HCT116 (cell line): ENCODE measurements around the gene TRIM69. TPM values are rescaled to one million over a fixed set of nuclear protein-coding genes. Genes with fewer than 3 reads are reported as not detected.

ENCODE experiments used
- ATAC-seq: fragments of 200-7000 bp; cut with Tn5 transposase; 2 replicates; pipeline ENCODE4 v1.9.1; 2020; ENCODE audit warnings: mild to moderate bottlenecking, moderate library complexity
- BruUV-seq: library from RNA; stranded (reverse); fragments of 400-500 nt; replicated peaks from 2 replicates; lab custom pipeline; 2021; lab: Mats Ljungman, UMichigan
- CTCF ChIA-PET: fragments of 300-600 bp; sonication (Branson Sonifier 250); formaldehyde crosslinking; loops from one replicate; lab custom pipeline; 2021; ENCODE audit warnings: antibody characterized with exemption; lab: Charles Lee
- POLR2A ChIA-PET: fragments of 300-600, 350-600 bp; sonication (Branson Sonifier 250); formaldehyde crosslinking; loops from one replicate; lab custom pipeline; 2021; ENCODE audit warnings: antibody characterized with exemption; lab: Charles Lee
- RAD21 ChIA-PET, 2 experiments: fragments of 300-600 bp; sonication (Branson Sonifier 250); formaldehyde crosslinking; loops; one replicate each; lab custom pipeline; 2023; ENCODE audit warnings: low total read pairs in 2 of 2; ENCODE audit not compliant: uncharacterized antibody in 2 of 2, unreplicated experiment in 2 of 2, low non-redundant PET in 1 of 2; lab: Charles Lee
- DNase-seq: peaks from one replicate; pipeline ENCODE4 v3.0.0-alpha.2; 2010; ENCODE audit warnings: low read depth, low spot score
- H2AFZ ChIP-seq: fragments of 200-600 bp; shearing (Covaris generic), sonication (generic); 2 replicates; pipeline ENCODE4 v1.6.1; 2017; ENCODE audit warnings: low read depth, mixed run types, mixed read lengths, antibody characterized with exemption, low read length; ENCODE audit not compliant: poor library complexity, severe bottlenecking
- H3K27ac ChIP-seq: 2 replicates; pipeline ENCODE4 v1.5.1; 2012; ENCODE audit warnings: low read depth, low read length
- H3K27me3 ChIP-seq: fragments of 200-600 bp; sonication (generic); 2 replicates; pipeline ENCODE4 v1.6.1; 2016; ENCODE audit warnings: mixed run types, low read length, mixed read lengths; ENCODE audit not compliant: insufficient read depth
- H3K36me3 ChIP-seq, 2 experiments: fragments of 200-500 bp in 1 of 2; fragments of 200-600 bp in 1 of 2; sonication (Bioruptor generic) in 1 of 2; sonication (generic) in 1 of 2; 2 replicates each; pipeline versions ENCODE4 v1.5.1 to v1.6.1; 2014 to 2016; ENCODE audit warnings: low read length in 2 of 2, inconsistent platforms in 1 of 2, mixed read lengths in 1 of 2, mixed run types in 1 of 2; ENCODE audit not compliant: insufficient read depth in 2 of 2, control insufficient read depth in 1 of 2
- H3K4me1 ChIP-seq, 2 experiments: fragments of 200-600 bp in 1 of 2; sonication (generic) in 1 of 2; 2 replicates each; pipeline versions ENCODE4 v1.5.1 to v1.6.1; 2012 to 2017; ENCODE audit warnings: low read length in 2 of 2, inconsistent platforms in 1 of 2, mild to moderate bottlenecking in 1 of 2, mixed read lengths in 1 of 2, mixed run types in 1 of 2, moderate library complexity in 1 of 2; ENCODE audit not compliant: insufficient read depth in 2 of 2, control insufficient read depth in 1 of 2
- H3K4me2 ChIP-seq: fragments of 200-600 bp; sonication (generic); 2 replicates; pipeline ENCODE4 v1.6.1; 2017; ENCODE audit warnings: mixed run types, low read length, mixed read lengths
- H3K4me3 ChIP-seq, 2 experiments: fragments of 200-600 bp in 1 of 2; sonication (generic) in 1 of 2; replicated peaks in 1 of 2; 2 replicates each; pipeline ENCODE4 v1.5.1; 2011 to 2016; ENCODE audit warnings: low read length in 2 of 2, control low read depth in 1 of 2, low read depth in 1 of 2, mild to moderate bottlenecking in 1 of 2, mixed read lengths in 1 of 2, mixed run types in 1 of 2
- H3K79me2 ChIP-seq: fragments of 200-600 bp; sonication (generic); 2 replicates; pipeline ENCODE4 v1.6.1; 2017; ENCODE audit warnings: mild to moderate bottlenecking, mixed run types, low read length, moderate library complexity, mixed read lengths; ENCODE audit not compliant: insufficient read depth
- H3K9ac ChIP-seq: fragments of 200-600 bp; sonication (generic); 2 replicates; pipeline ENCODE4 v1.6.1; 2016; ENCODE audit warnings: low read length, mixed read lengths
- H3K9me2 ChIP-seq: fragments of 200-600 bp; sonication (generic), shearing (Covaris generic); 2 replicates; pipeline ENCODE4 v1.6.1; 2017; ENCODE audit warnings: mixed run types, mild to moderate bottlenecking, moderate library complexity; ENCODE audit not compliant: insufficient read depth
- H3K9me3 ChIP-seq, 2 experiments: fragments of 200-500 bp in 1 of 2; fragments of 200-600 bp in 1 of 2; sonication (Bioruptor generic) in 1 of 2; sonication (generic) in 1 of 2; 2 replicates each; pipeline ENCODE4 v1.6.1; 2014 to 2017; ENCODE audit warnings: low read length in 2 of 2, mixed read lengths in 2 of 2, inconsistent platforms in 1 of 2, low read depth in 1 of 2, mild to moderate bottlenecking in 1 of 2, mixed run types in 1 of 2, moderate library complexity in 1 of 2; ENCODE audit not compliant: control insufficient read depth in 1 of 2, insufficient read depth in 1 of 2
- H4K20me1 ChIP-seq: fragments of 200-600 bp; sonication (generic), shearing (Covaris generic); 2 replicates; pipeline ENCODE4 v1.6.1; 2017; ENCODE audit warnings: mixed run types, mild to moderate bottlenecking, moderate library complexity; ENCODE audit not compliant: insufficient read depth
- CBX3 ChIP-seq: IDR thresholded peaks from 2 replicates; pipeline ENCODE4 v1.6.1; 2012; ENCODE audit warnings: low read depth
- CEBPB ChIP-seq: IDR thresholded peaks from 2 replicates; pipeline ENCODE4 v1.6.1; 2012; ENCODE audit warnings: low read depth
- EGR1 ChIP-seq: IDR thresholded peaks from 2 replicates; pipeline ENCODE4 v1.6.1; 2012; ENCODE audit warnings: low read depth
- EZH2 ChIP-seq: fragments of 200-600 bp; sonication (generic); IDR thresholded peaks from 2 replicates; pipeline ENCODE4 v1.6.1; 2017; ENCODE audit warnings: antibody characterized with exemption, mixed run types
- EZH2phosphoT487 ChIP-seq: fragments of 200-600 bp; IDR thresholded peaks from 2 replicates; pipeline ENCODE4 v1.6.1; 2018; ENCODE audit warnings: antibody characterized with exemption, borderline replicate concordance
- FOSL1 ChIP-seq: IDR thresholded peaks from 2 replicates; pipeline ENCODE4 v1.6.1; 2012; ENCODE audit warnings: low read depth
- JUND ChIP-seq: IDR thresholded peaks from 2 replicates; pipeline ENCODE4 v1.6.1; 2012
- POLR2A ChIP-seq: IDR thresholded peaks from 2 replicates; pipeline ENCODE4 v1.7.0; 2011; ENCODE audit warnings: borderline replicate concordance; ENCODE audit not compliant: insufficient read depth, insufficient read length; ENCODE audit errors: extremely low read depth
- POLR2AphosphoS5 ChIP-seq: IDR thresholded peaks from 2 replicates; pipeline ENCODE4 v1.6.1; 2011; ENCODE audit warnings: mild to moderate bottlenecking, low read depth, low read length, moderate library complexity
- SIN3A ChIP-seq: IDR thresholded peaks from 2 replicates; pipeline ENCODE4 v1.6.1; 2012; ENCODE audit warnings: low read depth
- SRF ChIP-seq: IDR thresholded peaks from 2 replicates; pipeline ENCODE4 v1.6.1; 2012; ENCODE audit warnings: low read depth
- TCF7L2 ChIP-seq: IDR thresholded peaks from 2 replicates; pipeline ENCODE4 v1.7.0; 2011; ENCODE audit warnings: borderline replicate concordance, inconsistent platforms; ENCODE audit not compliant: insufficient read depth, insufficient read length; ENCODE audit errors: extremely low read depth
- ZFX ChIP-seq: fragments of 450-650 bp; IDR thresholded peaks from 2 replicates; pipeline ENCODE4 v1.6.1; 2017
- ZNF274 ChIP-seq: fragments of 200-500 bp; sonication (Bioruptor generic); IDR thresholded peaks from 2 replicates; pipeline ENCODE4 v1.6.1; 2014; ENCODE audit warnings: mild to moderate bottlenecking, low read depth, low read length, inconsistent platforms
- intact Hi-C: fragments of 100-400 bp; cut with micrococcal nuclease; formaldehyde crosslinking; loops from 2 replicates; pipeline ENCODE4 v1.10.0; 2022
- total RNA-seq: library from RNA; stranded (reverse); gene quantifications from one replicate; pipeline ENCODE4 v1.2.1, GENCODE V29; 2021; ENCODE audit not compliant: unreplicated experiment
- TF ChIP-seq, protein P1 (sequence below): IDR thresholded peaks from 2 replicates; pipeline ENCODE4 v1.6.1; 2012; ENCODE audit warnings: low read depth
- TF ChIP-seq, protein P2 (sequence below): IDR thresholded peaks from 2 replicates; pipeline ENCODE4 v1.6.1; 2012
- TF ChIP-seq, protein P3 (sequence below): IDR thresholded peaks from 2 replicates; pipeline ENCODE4 v1.6.1; 2012

Gene TRIM69
- total RNA-seq, 1 experiment from 2014 or later: 13.0 TPM

DNA sequence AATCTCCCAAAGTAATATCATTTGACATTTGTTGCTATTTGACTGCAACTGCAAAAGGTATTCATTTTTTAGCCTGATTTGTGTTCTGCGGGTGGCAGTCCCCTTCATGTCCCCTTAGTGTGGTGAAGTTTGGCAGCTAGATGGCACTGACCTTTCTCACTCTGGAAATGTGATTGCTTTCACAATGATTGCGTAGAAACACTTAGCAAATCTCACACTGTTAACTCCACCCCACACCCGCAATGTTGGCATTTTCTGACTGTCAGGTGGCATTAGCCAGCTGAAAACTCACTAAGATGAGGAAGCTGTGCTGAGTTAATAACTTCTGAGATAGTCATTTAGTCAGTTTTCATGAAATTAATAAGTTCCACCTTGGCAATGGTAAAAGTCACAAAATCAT, 76.9 kb downstream of the TRIM69 start:
- intact Hi-C loops: no loop called here
- H4K20me1 ChIP-seq: no peaks in the 10 kb centered on the region
- no peak overlapping the region for H2AFZ ChIP-seq
- H3K4me1 ChIP-seq: peaks cover 0 to 9% of the 10 kb centered on the region in 2 experiments; a peak in 2 of 4 replicates
- no peaks in the 10 kb centered on the region for H3K36me3 ChIP-seq
- POLR2A ChIA-PET: no interaction called here
- no peaks in the 10 kb centered on the region for H3K27me3 ChIP-seq
- H3K9me2 ChIP-seq: no peaks in the 10 kb centered on the region
- RAD21 ChIA-PET: no interaction called here
- CTCF ChIA-PET: no interaction called here
- no peaks in the 10 kb centered on the region for H3K9me3 ChIP-seq
- TF ChIP-seq EGR1: no peak
- TF ChIP-seq SIN3A: no peak
- no peak for TF ChIP-seq FOSL1
- TF ChIP-seq, protein P1, sequence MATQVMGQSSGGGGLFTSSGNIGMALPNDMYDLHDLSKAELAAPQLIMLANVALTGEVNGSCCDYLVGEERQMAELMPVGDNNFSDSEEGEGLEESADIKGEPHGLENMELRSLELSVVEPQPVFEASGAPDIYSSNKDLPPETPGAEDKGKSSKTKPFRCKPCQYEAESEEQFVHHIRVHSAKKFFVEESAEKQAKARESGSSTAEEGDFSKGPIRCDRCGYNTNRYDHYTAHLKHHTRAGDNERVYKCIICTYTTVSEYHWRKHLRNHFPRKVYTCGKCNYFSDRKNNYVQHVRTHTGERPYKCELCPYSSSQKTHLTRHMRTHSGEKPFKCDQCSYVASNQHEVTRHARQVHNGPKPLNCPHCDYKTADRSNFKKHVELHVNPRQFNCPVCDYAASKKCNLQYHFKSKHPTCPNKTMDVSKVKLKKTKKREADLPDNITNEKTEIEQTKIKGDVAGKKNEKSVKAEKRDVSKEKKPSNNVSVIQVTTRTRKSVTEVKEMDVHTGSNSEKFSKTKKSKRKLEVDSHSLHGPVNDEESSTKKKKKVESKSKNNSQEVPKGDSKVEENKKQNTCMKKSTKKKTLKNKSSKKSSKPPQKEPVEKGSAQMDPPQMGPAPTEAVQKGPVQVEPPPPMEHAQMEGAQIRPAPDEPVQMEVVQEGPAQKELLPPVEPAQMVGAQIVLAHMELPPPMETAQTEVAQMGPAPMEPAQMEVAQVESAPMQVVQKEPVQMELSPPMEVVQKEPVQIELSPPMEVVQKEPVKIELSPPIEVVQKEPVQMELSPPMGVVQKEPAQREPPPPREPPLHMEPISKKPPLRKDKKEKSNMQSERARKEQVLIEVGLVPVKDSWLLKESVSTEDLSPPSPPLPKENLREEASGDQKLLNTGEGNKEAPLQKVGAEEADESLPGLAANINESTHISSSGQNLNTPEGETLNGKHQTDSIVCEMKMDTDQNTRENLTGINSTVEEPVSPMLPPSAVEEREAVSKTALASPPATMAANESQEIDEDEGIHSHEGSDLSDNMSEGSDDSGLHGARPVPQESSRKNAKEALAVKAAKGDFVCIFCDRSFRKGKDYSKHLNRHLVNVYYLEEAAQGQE: no peak
- TF ChIP-seq EZH2phosphoT487: no peak
- TF ChIP-seq POLR2AphosphoS5: no peak
- TF ChIP-seq ZNF274: no peak
- TF ChIP-seq SRF: no peak
- no peak for TF ChIP-seq JUND
- TF ChIP-seq, protein P2, sequence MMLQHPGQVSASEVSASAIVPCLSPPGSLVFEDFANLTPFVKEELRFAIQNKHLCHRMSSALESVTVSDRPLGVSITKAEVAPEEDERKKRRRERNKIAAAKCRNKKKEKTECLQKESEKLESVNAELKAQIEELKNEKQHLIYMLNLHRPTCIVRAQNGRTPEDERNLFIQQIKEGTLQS: no peak
- TF ChIP-seq, protein P3, sequence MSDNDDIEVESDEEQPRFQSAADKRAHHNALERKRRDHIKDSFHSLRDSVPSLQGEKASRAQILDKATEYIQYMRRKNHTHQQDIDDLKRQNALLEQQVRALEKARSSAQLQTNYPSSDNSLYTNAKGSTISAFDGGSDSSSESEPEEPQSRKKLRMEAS: no peak
- no peak for TF ChIP-seq EZH2
- no peak for TF ChIP-seq TCF7L2
- TF ChIP-seq CBX3: no peak
- TF ChIP-seq ZFX: no peak
- TF ChIP-seq POLR2A: no peak
- TF ChIP-seq CEBPB: no peak
- BruUV-seq: no TSS peak
- no peak overlapping the region for H3K4me3 ChIP-seq
- DNase-seq (no peak), ATAC-seq (no peak)
- no peak overlapping the region for H3K9ac ChIP-seq
- H3K4me2 ChIP-seq: no peak overlapping the region
- no peaks in the 10 kb centered on the region for H3K79me2 ChIP-seq
- no peak overlapping the region for H3K27ac ChIP-seq

Other genes starting within 250 kb of the TRIM69 start
- gene EIF3J, start 199.4 kb upstream of the TRIM69 start, total RNA-seq: 68.6 TPM
- gene SPG11, start 72.9 kb upstream of the TRIM69 start, total RNA-seq: 34.8 TPM
- 1.2 TPM for gene PATL2, start 25.2 kb upstream of the TRIM69 start, total RNA-seq
- 388 TPM for gene B2M, start 25.0 kb upstream of the TRIM69 start, total RNA-seq
- not detected for gene TERB2, start 220.2 kb downstream of the TRIM69 start, total RNA-seq